ENCODE data around the gene ZNF343.

- TF ChIP-seq CTCF (IDR thresholded peaks at IDR 0.05 in 4 of 5, conservative IDR thresholded peaks at IDR 0.05 in 1 of 5) = no peak
- no peak for TF ChIP-seq POLR2A (IDR thresholded peaks at IDR 0.05)
These were observed 1.1 kb upstream of the ZNF343 start for GRCh38 chr20:2509794-2510193.
